Lung (tissue), 12 donors: ENCODE measurements around the gene SPAG17. TPM values are rescaled to one million over a fixed set of nuclear protein-coding genes. Genes with fewer than 3 reads are reported as not detected.

ENCODE experiments used
- ATAC-seq: fragments of 200-7000 bp; cut with Tn5 transposase; one replicate; pipeline ENCODE4 v1.9.1; 2020; ENCODE audit warnings: moderate number of reproducible peaks; ENCODE audit not compliant: insufficient read depth, low FRiP score
- DNase-seq, 3 donors: peaks; one replicate each; pipeline ENCODE4 v3.0.0-alpha.2; 2013 to 2017
- H3K27ac ChIP-seq, 2 donors: one replicate each; pipeline ENCODE4 v1.5.1; 2013; ENCODE audit warnings: mild to moderate bottlenecking in 2 of 2, moderate library complexity in 2 of 2, control low read depth in 1 of 2, inconsistent platforms in 1 of 2, low read depth in 1 of 2, low read length in 1 of 2
- H3K27me3 ChIP-seq, 3 donors: one replicate each; pipeline ENCODE4 v1.5.1; 2013; ENCODE audit warnings: low read length in 2 of 3; ENCODE audit not compliant: control insufficient read depth in 3 of 3, insufficient read depth in 3 of 3
- H3K36me3 ChIP-seq, 4 donors: one replicate each; pipeline ENCODE4 v1.5.1; 2013; ENCODE audit warnings: low read length in 4 of 4, mild to moderate bottlenecking in 1 of 4, moderate library complexity in 1 of 4; ENCODE audit not compliant: control insufficient read depth in 4 of 4, insufficient read depth in 4 of 4
- H3K4me1 ChIP-seq, 5 donors: one replicate each; pipeline ENCODE4 v1.5.1; 2013; ENCODE audit warnings: low read length in 5 of 5, mild to moderate bottlenecking in 2 of 5, moderate library complexity in 1 of 5; ENCODE audit not compliant: control insufficient read depth in 5 of 5, insufficient read depth in 5 of 5
- H3K4me3 ChIP-seq: one replicate; pipeline ENCODE4 v1.5.1; 2013; ENCODE audit warnings: mild to moderate bottlenecking, control low read depth, moderate library complexity
- H3K9ac ChIP-seq, 2 donors: one replicate each; pipeline ENCODE4 v1.5.1; 2013; ENCODE audit warnings: low read length in 2 of 2, control low read depth in 1 of 2; ENCODE audit not compliant: insufficient read depth in 1 of 2
- H3K9me3 ChIP-seq, 4 donors: one replicate each; pipeline ENCODE4 v1.5.1; 2013; ENCODE audit warnings: low read length in 3 of 4, mild to moderate bottlenecking in 1 of 4, moderate library complexity in 1 of 4; ENCODE audit not compliant: control insufficient read depth in 4 of 4, insufficient read depth in 3 of 4
- CTCF ChIP-seq: IDR thresholded peaks from 2 replicates; pipeline ENCODE4 v1.5.1; 2012; ENCODE audit warnings: mild to moderate bottlenecking; ENCODE audit errors: control extremely low read depth, extremely low read depth
- WGBS, 2 donors: extraction: QIAGEN DNeasy Blood & Tissue Kit; methylation state at CpG; one replicate each; pipeline ENCODE4 v1.1.7; 2013; 5-methylcytosine and 5-hydroxymethylcytosine counted together
- polyA plus RNA-seq, 2 donors: library from polyadenylated mRNA; stranded (reverse); fragments of 200-250 nt; gene quantifications; one replicate each; pipeline ENCODE4 v1.2.1, GENCODE V29; 2013
- total RNA-seq, 2 donors: library from RNA; depleted of rRNA in 1 of 2; stranded (reverse); fragments of >200 nt in 1 of 2; gene quantifications; one replicate each; pipeline ENCODE4 v1.2.1, GENCODE V29; 2014 to 2021
- donor health status: control.
- donor health status: control.
- donor health status: Bipolar disorder and iron deficiency.
- donor health status: healthy.
- donor health status: DM: yes; HTN: yes; CAD: no.

SPAG17 gene
- total and polyA plus RNA-seq, 4 donors = 3.3 to 40.0 (median 12.4) TPM

- H3K4me3 ChIP-seq = no peak overlapping the region
- no peak for TF ChIP-seq CTCF
- no peak for DNase-seq
- peaks cover 6 to 39% (median 23%) of the 10 kb centered on the region in 4 donors for H3K36me3 ChIP-seq
- H3K27ac ChIP-seq = no peak overlapping the region
- H3K4me1 ChIP-seq = no peaks in the 10 kb centered on the region
- H3K27me3 ChIP-seq = no peaks in the 10 kb centered on the region
- H3K9ac ChIP-seq = no peak overlapping the region
- no peaks in the 10 kb centered on the region for H3K9me3 ChIP-seq
- no peak for ATAC-seq
Observed at GRCh38 chr1:117911051-117911450, 274.0 kb downstream of the SPAG17 start.

- Histone ChIP-seq H3K36me3 (peaks cover 7 to 41% (median 18%) of the 10 kb centered on the region in 4 donors), H3K9ac (no peak overlapping the region)
- 83 to 90% methylated on average over 2 of the region's 2 CpGs for WGBS, 2 donors
Observed at GRCh38 chr1:117905019-117905418, 280.0 kb downstream of the SPAG17 start.

GRCh38 chr1:117904485-117904884, 280.5 kb downstream of the SPAG17 start:
- no peak for ATAC-seq
- no peak overlapping the region for H3K27ac ChIP-seq

More at GRCh38 chr1:117905019-117905418, 280.0 kb downstream of the SPAG17 start:
- H3K4me1 ChIP-seq = no peaks in the 10 kb centered on the region
- H3K4me3 ChIP-seq = no peak overlapping the region
- no peaks in the 10 kb centered on the region for H3K27me3 ChIP-seq
- no peak for DNase-seq
- no peak overlapping the region for H3K27ac ChIP-seq
- TF ChIP-seq CTCF = no peak
- no peaks in the 10 kb centered on the region for H3K9me3 ChIP-seq
- ATAC-seq = no peak

More at GRCh38 chr1:117904485-117904884, 280.5 kb downstream of the SPAG17 start:
- Histone ChIP-seq H3K36me3 (peaks cover 7 to 41% (median 18%) of the 10 kb centered on the region in 4 donors), H3K9ac (no peak overlapping the region), H3K4me1 (no peaks in the 10 kb centered on the region), H3K4me3 (no peak overlapping the region), H3K27me3 (no peaks in the 10 kb centered on the region), H3K9me3 (no peaks in the 10 kb centered on the region)
- 94 to 98% methylated on average over 3 of the region's 3 CpGs for WGBS, 2 donors
- no peak for TF ChIP-seq CTCF
- DNase-seq = no peak
